ENCODE measurements around the gene RTN1. TPM values are rescaled to one million over a fixed set of nuclear protein-coding genes. Genes with fewer than 3 reads are reported as not detected.

The RTN1 gene
- total RNA-seq, 1 donor from 2014 or later = 18.0 TPM

- peaks cover 14% of the 10 kb centered on the region for H3K4me1 Mint-ChIP-seq
- no peaks in the 10 kb centered on the region for H3K36me3 Mint-ChIP-seq (ENCODE audit: low read depth)
- H3K4me3 Mint-ChIP-seq = no peak overlapping the region
- no peak for TF ChIP-seq CTCF (conservative IDR thresholded peaks at IDR 0.05)
- DNase-seq (ENCODE audit: low read depth, low spot score) = no peak
- H3K27me3 Mint-ChIP-seq (ENCODE audit: low read depth) = peaks cover 25% of the 10 kb centered on the region
- H3K9me3 Mint-ChIP-seq = peaks cover 4% of the 10 kb centered on the region
- no peak overlapping the region for H3K27ac Mint-ChIP-seq (ENCODE audit: unreplicated experiment)
Observed at GRCh38 chr14:59570122-59570521, 300.5 kb downstream of the RTN1 start.

GRCh38 chr14:59566725-59567124 lies 303.9 kb downstream of the RTN1 start:
- no peak overlapping the region for H3K27ac Mint-ChIP-seq (ENCODE audit: unreplicated experiment)
- no peak overlapping the region for H3K4me3 Mint-ChIP-seq
- peaks cover 4% of the 10 kb centered on the region for H3K9me3 Mint-ChIP-seq
- TF ChIP-seq CTCF (conservative IDR thresholded peaks at IDR 0.05) = no peak
- no peaks in the 10 kb centered on the region for H3K36me3 Mint-ChIP-seq (ENCODE audit: low read depth)
- no peak for DNase-seq (ENCODE audit: low read depth, low spot score)
- H3K4me1 Mint-ChIP-seq = peaks cover 26% of the 10 kb centered on the region
- peaks cover 26% of the 10 kb centered on the region for H3K27me3 Mint-ChIP-seq (ENCODE audit: low read depth)

- no peak for DNase-seq (ENCODE audit: low read depth, low spot score)
- H3K27ac Mint-ChIP-seq (ENCODE audit: unreplicated experiment) = no peak overlapping the region
- H3K4me1 Mint-ChIP-seq = peaks cover 26% of the 10 kb centered on the region
- no peak for TF ChIP-seq CTCF (conservative IDR thresholded peaks at IDR 0.05)
- H3K27me3 Mint-ChIP-seq (ENCODE audit: low read depth) = peaks cover 26% of the 10 kb centered on the region
- H3K9me3 Mint-ChIP-seq = peaks cover 4% of the 10 kb centered on the region
- no peaks in the 10 kb centered on the region for H3K36me3 Mint-ChIP-seq (ENCODE audit: low read depth)
- no peak overlapping the region for H3K4me3 Mint-ChIP-seq
Observed at GRCh38 chr14:59566296-59566695, 304.3 kb downstream of the RTN1 start.

- Mint-ChIP-seq H3K4me1 (peaks cover 26% of the 10 kb centered on the region), H3K36me3 (ENCODE audit: low read depth) (no peaks in the 10 kb centered on the region), H3K4me3 (no peak overlapping the region), H3K27ac (ENCODE audit: unreplicated experiment) (no peak overlapping the region), H3K9me3 (peaks cover 4% of the 10 kb centered on the region), H3K27me3 (ENCODE audit: low read depth) (peaks cover 26% of the 10 kb centered on the region)
- TF ChIP-seq CTCF (conservative IDR thresholded peaks at IDR 0.05) = no peak
- no peak for DNase-seq (ENCODE audit: low read depth, low spot score)
Observed at GRCh38 chr14:59565087-59565486, 305.5 kb downstream of the RTN1 start.

- Mint-ChIP-seq H3K4me3 (no peak overlapping the region), H3K36me3 (ENCODE audit: low read depth) (no peaks in the 10 kb centered on the region), H3K9me3 (peaks cover under 1% of the 10 kb centered on the region), H3K4me1 (peaks cover 26% of the 10 kb centered on the region), H3K27ac (ENCODE audit: unreplicated experiment) (no peak overlapping the region), H3K27me3 (ENCODE audit: low read depth) (peaks cover 26% of the 10 kb centered on the region)
- TF ChIP-seq CTCF (conservative IDR thresholded peaks at IDR 0.05) = no peak
- DNase-seq (ENCODE audit: low read depth, low spot score) = no peak
Observed at GRCh38 chr14:59564366-59564765, 306.2 kb downstream of the RTN1 start.

GRCh38 chr14:59547310-59547709 lies 323.3 kb downstream of the RTN1 start:
- Mint-ChIP-seq H3K4me3 (no peak overlapping the region), H3K36me3 (ENCODE audit: low read depth) (peaks cover 2% of the 10 kb centered on the region), H3K9me3 (peaks cover 3% of the 10 kb centered on the region), H3K27ac (ENCODE audit: unreplicated experiment) (no peak overlapping the region), H3K4me1 (no peaks in the 10 kb centered on the region), H3K27me3 (ENCODE audit: low read depth) (no peaks in the 10 kb centered on the region)
- DNase-seq (ENCODE audit: low read depth, low spot score) = no peak
- TF ChIP-seq CTCF (conservative IDR thresholded peaks at IDR 0.05) = no peak
